ENCODE results near the gene GATAD1. TPM values are rescaled to one million over a fixed set of nuclear protein-coding genes. Genes with fewer than 3 reads are reported as not detected.

The GATAD1 gene
- total RNA-seq, 1 donor from 2014 or later: 23.1 TPM

DNA sequence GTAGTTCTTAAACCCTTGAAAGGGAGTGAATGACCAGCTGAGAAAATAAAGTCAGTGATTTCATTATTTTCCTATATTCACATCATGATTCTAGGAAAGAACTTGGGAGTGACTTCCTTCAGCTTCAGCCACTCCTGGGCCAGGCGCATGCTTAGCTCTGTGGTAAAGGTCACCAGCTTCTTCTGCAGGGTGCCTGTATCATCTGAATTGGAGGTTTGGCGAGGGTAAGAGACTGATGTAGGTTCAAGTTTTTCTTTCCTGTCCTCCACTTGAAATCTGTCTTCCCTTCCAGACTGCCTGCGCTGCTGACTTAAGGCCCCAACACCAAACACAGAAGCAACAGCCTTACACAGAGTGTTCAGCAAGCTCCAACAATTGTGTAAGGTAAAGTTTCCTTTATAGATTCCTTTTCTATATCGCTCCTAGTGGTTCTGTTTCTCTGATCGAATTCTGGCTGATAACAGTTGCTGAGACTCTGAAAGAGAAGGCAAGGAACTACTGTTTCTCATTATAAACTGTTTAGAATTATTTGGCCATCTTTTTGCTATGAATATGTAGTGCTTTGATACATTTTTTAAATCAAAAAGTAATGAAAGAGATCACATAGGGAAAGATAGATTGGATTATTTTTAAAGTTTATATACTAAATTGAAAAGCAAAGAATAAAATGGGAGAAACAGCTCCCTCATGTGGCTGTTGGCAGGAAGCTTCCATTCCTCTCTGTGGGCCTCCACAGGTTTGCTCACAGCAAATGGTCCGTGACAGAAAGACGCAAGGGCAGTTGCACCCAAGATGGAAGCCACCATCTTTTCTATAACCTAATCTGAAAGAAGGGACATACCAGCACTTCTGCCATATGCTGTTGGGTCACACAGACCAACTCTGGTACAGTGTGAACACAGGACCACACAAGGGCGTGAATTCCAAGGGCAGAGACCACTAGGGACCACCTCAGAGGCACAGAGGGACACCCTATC is 14.0 kb downstream of the GATAD1 start:
- Histone ChIP-seq H3K27me3 (ENCODE audit: insufficient read depth, low read length) (no peaks in the 10 kb centered on the region), H4K20me1 (ENCODE audit: insufficient read depth, low read length) (no peaks in the 10 kb centered on the region), H3K9me3 (ENCODE audit: insufficient read depth, low read depth, low read length) (no peaks in the 10 kb centered on the region), H3K36me3 (ENCODE audit: insufficient read depth, low read length) (peaks cover 14% of the 10 kb centered on the region), H3K9ac (ENCODE audit: low read length) (peak overlapping the region; percentile 29), H3K27ac (ENCODE audit: low read depth, low read length) (no peak overlapping the region), H3K4me1 (ENCODE audit: insufficient read depth, low read length) (no peaks in the 10 kb centered on the region), H3K4me2 (ENCODE audit: low read length) (no peak overlapping the region), H3K79me2 (ENCODE audit: insufficient read depth, low read length) (no peaks in the 10 kb centered on the region), H3K4me3 (ENCODE audit: insufficient read depth, low read depth, low read length) (no peak overlapping the region), H2AFZ (ENCODE audit: low read depth, low read length) (peak overlapping the region; percentile 67)
- no peak for FAIRE-seq
- Mint-ChIP-seq H3K27ac (ENCODE audit: unreplicated experiment) (peak overlapping the region; percentile 24), H3K36me3 (ENCODE audit: low read depth, unreplicated experiment) (peaks cover 10% of the 10 kb centered on the region), H3K4me1 (ENCODE audit: low read depth, unreplicated experiment) (peaks cover 2% of the 10 kb centered on the region), H3K9me3 (ENCODE audit: unreplicated experiment) (no peaks in the 10 kb centered on the region), H3K27me3 (ENCODE audit: low read depth, unreplicated experiment) (no peaks in the 10 kb centered on the region), H3K4me3 (ENCODE audit: unreplicated experiment) (no peak overlapping the region)
- peak; percentile 2 for DNase-seq (ENCODE audit: low read depth)
- TF ChIP-seq EZH2 (IDR thresholded peaks at IDR 0.05; ENCODE audit: insufficient read depth, low read length) (no peak), CTCF (IDR thresholded peaks at IDR 0.05; ENCODE audit: insufficient read depth, low read depth, low read length) (peak; percentile 87)

GRCh38 chr7:92462560-92462959 is 15.3 kb downstream of the GATAD1 start:
- H3K27me3 ChIP-seq (ENCODE audit: insufficient read depth, low read length): no peaks in the 10 kb centered on the region
- no peaks in the 10 kb centered on the region for H3K79me2 ChIP-seq (ENCODE audit: insufficient read depth, low read length)
- Mint-ChIP-seq H3K4me1 (ENCODE audit: low read depth, unreplicated experiment) (no peaks in the 10 kb centered on the region), H3K4me3 (ENCODE audit: unreplicated experiment) (no peak overlapping the region), H3K27ac (ENCODE audit: unreplicated experiment) (no peak overlapping the region), H3K36me3 (ENCODE audit: low read depth, unreplicated experiment) (peaks cover 10% of the 10 kb centered on the region), H3K27me3 (ENCODE audit: low read depth, unreplicated experiment) (no peaks in the 10 kb centered on the region), H3K9me3 (ENCODE audit: unreplicated experiment) (peaks cover 3% of the 10 kb centered on the region)
- no peaks in the 10 kb centered on the region for H3K9me3 ChIP-seq (ENCODE audit: insufficient read depth, low read depth, low read length)
- H3K36me3 ChIP-seq (ENCODE audit: insufficient read depth, low read length): peaks cover 8% of the 10 kb centered on the region
- no peak overlapping the region for H3K4me3 ChIP-seq (ENCODE audit: insufficient read depth, low read depth, low read length)
- TF ChIP-seq EZH2 (IDR thresholded peaks at IDR 0.05; ENCODE audit: insufficient read depth, low read length) (no peak), CTCF (IDR thresholded peaks at IDR 0.05; ENCODE audit: insufficient read depth, low read depth, low read length) (no peak)
- H2AFZ ChIP-seq (ENCODE audit: low read depth, low read length): no peak overlapping the region
- H3K4me1 ChIP-seq (ENCODE audit: insufficient read depth, low read length): no peaks in the 10 kb centered on the region
- H4K20me1 ChIP-seq (ENCODE audit: insufficient read depth, low read length): no peaks in the 10 kb centered on the region
- DNase-seq (ENCODE audit: low read depth) (no peak), FAIRE-seq (no peak)
- no peak overlapping the region for H3K4me2 ChIP-seq (ENCODE audit: low read length)
- no peak overlapping the region for H3K9ac ChIP-seq (ENCODE audit: low read length)
- H3K27ac ChIP-seq (ENCODE audit: low read depth, low read length): no peak overlapping the region

DNA sequence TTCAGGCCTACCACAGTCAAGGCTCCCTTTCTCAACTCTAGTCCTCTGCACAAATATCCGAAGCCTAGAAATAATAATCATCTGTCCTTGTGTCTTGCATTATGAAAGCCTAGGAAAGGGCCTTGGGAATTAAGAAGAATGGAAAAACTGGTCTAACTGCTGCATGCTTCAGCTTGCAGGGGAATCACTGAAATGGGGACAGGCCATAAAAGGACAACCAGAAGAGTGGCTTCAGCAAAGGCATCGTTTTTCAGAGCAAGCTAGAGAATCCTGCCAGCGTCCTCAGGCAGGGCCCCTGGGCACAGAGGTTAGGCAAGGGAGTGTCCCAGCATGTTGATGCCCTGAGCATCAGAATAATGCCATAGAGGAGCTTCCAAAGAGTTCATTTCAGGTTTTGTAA is 17.2 kb downstream of the GATAD1 start:
- no peaks in the 10 kb centered on the region for H3K9me3 ChIP-seq (ENCODE audit: insufficient read depth, low read depth, low read length)
- H4K20me1 ChIP-seq (ENCODE audit: insufficient read depth, low read length): no peaks in the 10 kb centered on the region
- no peak for DNase-seq (ENCODE audit: low read depth)
- Mint-ChIP-seq H3K36me3 (ENCODE audit: low read depth, unreplicated experiment) (peaks cover 27% of the 10 kb centered on the region), H3K4me1 (ENCODE audit: low read depth, unreplicated experiment) (no peaks in the 10 kb centered on the region), H3K27me3 (ENCODE audit: low read depth, unreplicated experiment) (no peaks in the 10 kb centered on the region), H3K4me3 (ENCODE audit: unreplicated experiment) (no peak overlapping the region), H3K27ac (ENCODE audit: unreplicated experiment) (no peak overlapping the region), H3K9me3 (ENCODE audit: unreplicated experiment) (peaks cover 8% of the 10 kb centered on the region)
- no peak overlapping the region for H2AFZ ChIP-seq (ENCODE audit: low read depth, low read length)
- no peaks in the 10 kb centered on the region for H3K27me3 ChIP-seq (ENCODE audit: insufficient read depth, low read length)
- no peak for FAIRE-seq
- TF ChIP-seq CTCF (IDR thresholded peaks at IDR 0.05; ENCODE audit: insufficient read depth, low read depth, low read length) (no peak), EZH2 (IDR thresholded peaks at IDR 0.05; ENCODE audit: insufficient read depth, low read length) (no peak)
- H3K36me3 ChIP-seq (ENCODE audit: insufficient read depth, low read length): no peaks in the 10 kb centered on the region
- H3K9ac ChIP-seq (ENCODE audit: low read length): no peak overlapping the region
- no peak overlapping the region for H3K27ac ChIP-seq (ENCODE audit: low read depth, low read length)
- no peaks in the 10 kb centered on the region for H3K79me2 ChIP-seq (ENCODE audit: insufficient read depth, low read length)
- no peaks in the 10 kb centered on the region for H3K4me1 ChIP-seq (ENCODE audit: insufficient read depth, low read length)
- no peak overlapping the region for H3K4me2 ChIP-seq (ENCODE audit: low read length)
- H3K4me3 ChIP-seq (ENCODE audit: insufficient read depth, low read depth, low read length): no peak overlapping the region
